Endodermal cell (in vitro differentiated cells): ENCODE measurements around the gene PPARG. TPM values are rescaled to one million over a fixed set of nuclear protein-coding genes. Genes with fewer than 3 reads are reported as not detected.

ENCODE experiments used
- DNase-seq: peaks from one replicate; pipeline ENCODE4 v3.0.0-alpha.2; 2017
- H3K27ac ChIP-seq: 2 replicates; pipeline ENCODE4 v1.5.1; 2013; ENCODE audit warnings: mild to moderate bottlenecking, low read depth, low read length, moderate library complexity
- H3K27me3 ChIP-seq: 2 replicates; pipeline ENCODE4 v1.6.1; 2013; ENCODE audit warnings: mild to moderate bottlenecking, low read length, moderate library complexity; ENCODE audit not compliant: insufficient read depth, control insufficient read depth, poor library complexity, severe bottlenecking
- H3K36me3 ChIP-seq: 2 replicates; pipeline ENCODE4 v1.7.0; 2013; ENCODE audit warnings: mild to moderate bottlenecking, low read length, moderate library complexity; ENCODE audit not compliant: control insufficient read depth, insufficient read depth
- H3K4me1 ChIP-seq: one replicate; pipeline ENCODE4 v1.7.0; 2013; ENCODE audit warnings: low read length; ENCODE audit not compliant: control insufficient read depth, insufficient read depth
- H3K4me3 ChIP-seq: 2 replicates; pipeline ENCODE4 v1.5.1; 2013; ENCODE audit warnings: mild to moderate bottlenecking, low read length, moderate library complexity
- H3K9ac ChIP-seq: 2 replicates; pipeline ENCODE4 v1.6.1; 2013; ENCODE audit warnings: mild to moderate bottlenecking, low read length, moderate library complexity; ENCODE audit not compliant: poor library complexity, severe bottlenecking; ENCODE audit errors: extremely low read depth
- H3K9me3 ChIP-seq: 2 replicates; pipeline ENCODE4 v1.6.1; 2013; ENCODE audit warnings: mild to moderate bottlenecking, low read length, moderate library complexity; ENCODE audit not compliant: control insufficient read depth
- H3K27ac Mint-ChIP-seq: 2 replicates; pipeline ENCODE4 v1.8.0; 2020; ENCODE audit warnings: mixed read lengths
- H3K27me3 Mint-ChIP-seq: 2 replicates; pipeline ENCODE4 v1.8.0; 2021; ENCODE audit warnings: mild to moderate bottlenecking, mixed read lengths; ENCODE audit not compliant: insufficient read depth
- H3K36me3 Mint-ChIP-seq: 2 replicates; pipeline ENCODE4 v1.8.0; 2020; ENCODE audit warnings: low read depth, mixed read lengths
- H3K4me1 Mint-ChIP-seq: 2 replicates; pipeline ENCODE4 v1.8.0; 2020; ENCODE audit warnings: mixed read lengths
- H3K4me3 Mint-ChIP-seq: 2 replicates; pipeline ENCODE4 v1.8.0; 2020; ENCODE audit warnings: mild to moderate bottlenecking, moderate library complexity, mixed read lengths
- H3K9me3 Mint-ChIP-seq: 2 replicates; pipeline ENCODE4 v1.8.0; 2020; ENCODE audit warnings: mild to moderate bottlenecking, mixed read lengths
- WGBS, 2 experiments: methylation state at CpG; one replicate each; pipeline versions ENCODE4 v1.1.5 to v1.1.7; 2013; ENCODE audit warnings: missing lambda C conversion rate in 2 of 2, mixed read lengths in 1 of 2; ENCODE audit not compliant: insufficient coverage in 1 of 2, insufficient read length in 1 of 2; 5-methylcytosine and 5-hydroxymethylcytosine counted together
- total RNA-seq, 2 donors: library from RNA; stranded (reverse); fragmentation: NEBNext Ultra II Directional in 1 of 2; extraction: Animal tissue kit (Norgen Biotek cat#: 25700) in 1 of 2; gene quantifications; 2 replicates in 1 of 2; 3 replicates in 1 of 2; pipeline ENCODE4 v1.2.1, GENCODE V29; 2021
- TF ChIP-seq, protein P1 (sequence below): fragments of 200-600 bp; sonication (generic); conservative IDR thresholded peaks from 2 replicates; pipeline ENCODE4 v1.5.0; 2021; ENCODE audit warnings: antibody characterized with exemption, mild to moderate bottlenecking

PPARG gene
- total RNA-seq, 2 donors from 2014 or later, result 3.8 to 4.5 TPM

GRCh38 chr3:12444582-12445471 lies 156.0 kb downstream of the PPARG start:
- DNase-seq, result peak; percentile 81
- H3K36me3 ChIP-seq, result no peaks in the 10 kb centered on the region
- no peaks in the 10 kb centered on the region for H3K9me3 Mint-ChIP-seq
- no peak overlapping the region for H3K4me3 Mint-ChIP-seq
- no peak overlapping the region for H3K27ac ChIP-seq
- no peaks in the 10 kb centered on the region for H3K9me3 ChIP-seq
- peaks cover 14% of the 10 kb centered on the region for H3K4me1 Mint-ChIP-seq
- H3K4me3 ChIP-seq, result no peak overlapping the region
- H3K9ac ChIP-seq, result no peak overlapping the region
- H3K27ac Mint-ChIP-seq, result no peak overlapping the region
- H3K27me3 Mint-ChIP-seq, result peaks cover 95% of the 10 kb centered on the region
- TF ChIP-seq, protein P1, sequence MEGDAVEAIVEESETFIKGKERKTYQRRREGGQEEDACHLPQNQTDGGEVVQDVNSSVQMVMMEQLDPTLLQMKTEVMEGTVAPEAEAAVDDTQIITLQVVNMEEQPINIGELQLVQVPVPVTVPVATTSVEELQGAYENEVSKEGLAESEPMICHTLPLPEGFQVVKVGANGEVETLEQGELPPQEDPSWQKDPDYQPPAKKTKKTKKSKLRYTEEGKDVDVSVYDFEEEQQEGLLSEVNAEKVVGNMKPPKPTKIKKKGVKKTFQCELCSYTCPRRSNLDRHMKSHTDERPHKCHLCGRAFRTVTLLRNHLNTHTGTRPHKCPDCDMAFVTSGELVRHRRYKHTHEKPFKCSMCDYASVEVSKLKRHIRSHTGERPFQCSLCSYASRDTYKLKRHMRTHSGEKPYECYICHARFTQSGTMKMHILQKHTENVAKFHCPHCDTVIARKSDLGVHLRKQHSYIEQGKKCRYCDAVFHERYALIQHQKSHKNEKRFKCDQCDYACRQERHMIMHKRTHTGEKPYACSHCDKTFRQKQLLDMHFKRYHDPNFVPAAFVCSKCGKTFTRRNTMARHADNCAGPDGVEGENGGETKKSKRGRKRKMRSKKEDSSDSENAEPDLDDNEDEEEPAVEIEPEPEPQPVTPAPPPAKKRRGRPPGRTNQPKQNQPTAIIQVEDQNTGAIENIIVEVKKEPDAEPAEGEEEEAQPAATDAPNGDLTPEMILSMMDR, result no peak
- H3K27me3 ChIP-seq, result peaks cover 93% of the 10 kb centered on the region
- H3K36me3 Mint-ChIP-seq, result no peaks in the 10 kb centered on the region
- H3K4me1 ChIP-seq, result no peaks in the 10 kb centered on the region
- WGBS, 2 experiments, result 39 to 49% methylated on average over 16 to 24 of the region's 24 CpGs

DNA sequence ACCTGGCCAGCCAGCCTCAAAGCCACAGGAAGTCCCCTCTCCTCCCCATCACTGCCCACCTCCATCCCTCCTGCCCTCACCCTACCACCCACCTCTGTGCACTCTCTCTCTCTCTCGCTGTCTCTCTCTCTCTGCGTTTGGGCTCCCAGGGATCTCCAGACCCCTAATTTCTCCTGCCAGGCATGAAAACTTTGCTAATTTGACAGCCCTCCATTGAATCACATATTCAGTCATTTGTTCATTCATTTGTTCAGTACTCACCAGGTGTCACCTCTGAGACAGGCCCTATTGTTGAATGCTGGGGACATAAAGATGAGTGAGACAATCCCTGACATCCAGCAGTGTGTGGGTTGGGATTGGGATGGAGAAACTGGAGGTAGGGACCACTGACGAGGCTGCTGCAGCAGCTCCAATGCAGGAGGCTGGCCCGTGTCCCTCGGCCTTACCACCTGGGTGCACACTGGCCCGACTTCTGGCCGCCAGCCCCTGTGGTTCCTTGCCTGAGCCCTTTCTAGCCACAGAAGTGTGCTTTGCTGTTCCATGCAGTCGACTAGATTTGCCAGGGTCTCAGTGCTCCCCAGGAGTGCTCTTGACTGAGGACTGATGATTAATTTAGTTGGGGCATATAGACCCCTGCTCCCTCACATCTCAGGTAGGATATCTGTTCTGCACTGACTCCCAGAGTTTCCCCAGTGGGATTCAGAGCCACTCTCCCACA lies 156.8 kb downstream of the PPARG start:
- H3K27me3 Mint-ChIP-seq, result peaks cover 95% of the 10 kb centered on the region
- no peak overlapping the region for H3K27ac ChIP-seq
- peaks cover 14% of the 10 kb centered on the region for H3K4me1 Mint-ChIP-seq
- no peaks in the 10 kb centered on the region for H3K36me3 Mint-ChIP-seq
- no peaks in the 10 kb centered on the region for H3K36me3 ChIP-seq
- H3K27me3 ChIP-seq, result peaks cover 93% of the 10 kb centered on the region
- no peak overlapping the region for H3K4me3 ChIP-seq
- no peak for DNase-seq
- 85 to 94% methylated on average over 8 of the region's 8 CpGs for WGBS, 2 experiments
- H3K4me3 Mint-ChIP-seq, result no peak overlapping the region
- TF ChIP-seq, protein P1, result no peak
- no peak overlapping the region for H3K27ac Mint-ChIP-seq
- H3K9ac ChIP-seq, result no peak overlapping the region
- no peaks in the 10 kb centered on the region for H3K9me3 ChIP-seq
- no peaks in the 10 kb centered on the region for H3K9me3 Mint-ChIP-seq
- H3K4me1 ChIP-seq, result no peaks in the 10 kb centered on the region

GRCh38 chr3:12446298-12446697 lies 157.4 kb downstream of the PPARG start:
- H3K9ac ChIP-seq, result no peak overlapping the region
- Mint-ChIP-seq H3K27ac (no peak overlapping the region), H3K4me3 (no peak overlapping the region), H3K9me3 (no peaks in the 10 kb centered on the region), H3K27me3 (peaks cover 95% of the 10 kb centered on the region), H3K4me1 (peaks cover 14% of the 10 kb centered on the region), H3K36me3 (no peaks in the 10 kb centered on the region)
- no peak for DNase-seq
- 92 to 97% methylated on average over 6 to 7 of the region's 7 CpGs for WGBS, 2 experiments
- H3K27ac ChIP-seq, result no peak overlapping the region
- H3K9me3 ChIP-seq, result peaks cover 3% of the 10 kb centered on the region
- H3K27me3 ChIP-seq, result peaks cover 93% of the 10 kb centered on the region
- no peaks in the 10 kb centered on the region for H3K36me3 ChIP-seq
- TF ChIP-seq, protein P1, result no peak
- H3K4me3 ChIP-seq, result no peak overlapping the region
- no peaks in the 10 kb centered on the region for H3K4me1 ChIP-seq
